ENCODE data around the gene SPDEF.

The SPDEF gene

GRCh38 chr6:34508425-34508824, 47.7 kb downstream of the SPDEF start:
- no peak for TF ChIP-seq CTCF (IDR thresholded peaks at IDR 0.05; ENCODE audit: insufficient read depth, missing control alignments)
- no peak for FAIRE-seq
- no peak for DNase-seq (ENCODE audit: insufficient read length, low spot score)

- DNase-seq (ENCODE audit: insufficient read length, low spot score) (no peak), FAIRE-seq (no peak)
- TF ChIP-seq CTCF (IDR thresholded peaks at IDR 0.05; ENCODE audit: insufficient read depth, missing control alignments): no peak
Measured at GRCh38 chr6:34506718-34507117, 49.4 kb downstream of the SPDEF start.

GRCh38 chr6:34497411-34497810, 58.7 kb downstream of the SPDEF start:
- DNase-seq (ENCODE audit: insufficient read length, low spot score) (no peak), FAIRE-seq (no peak)
- no peak for TF ChIP-seq CTCF (IDR thresholded peaks at IDR 0.05; ENCODE audit: insufficient read depth, missing control alignments)

GRCh38 chr6:34496103-34496685, 59.9 kb downstream of the SPDEF start:
- TF ChIP-seq CTCF (IDR thresholded peaks at IDR 0.05; ENCODE audit: insufficient read depth, missing control alignments): no peak
- FAIRE-seq: no peak
- no peak for DNase-seq (ENCODE audit: insufficient read length, low spot score)

GRCh38 chr6:34494973-34495372, 61.2 kb downstream of the SPDEF start:
- FAIRE-seq (no peak), DNase-seq (ENCODE audit: insufficient read length, low spot score) (no peak)
- TF ChIP-seq CTCF (IDR thresholded peaks at IDR 0.05; ENCODE audit: insufficient read depth, missing control alignments): no peak

GRCh38 chr6:34493344-34493743, 62.8 kb downstream of the SPDEF start:
- DNase-seq (ENCODE audit: insufficient read length, low spot score) (no peak), FAIRE-seq (no peak)
- no peak for TF ChIP-seq CTCF (IDR thresholded peaks at IDR 0.05; ENCODE audit: insufficient read depth, missing control alignments)

GRCh38 chr6:34491091-34491430, 65.1 kb downstream of the SPDEF start:
- DNase-seq (ENCODE audit: insufficient read length, low spot score): no peak
- no peak for TF ChIP-seq CTCF (IDR thresholded peaks at IDR 0.05; ENCODE audit: insufficient read depth, missing control alignments)
- no peak for FAIRE-seq
